Erythroblast (primary cell): ENCODE results near the gene WAS.
"Not testable (repeated sequence)": the region's sequence is repeated elsewhere in the genome, so short reads cannot be mapped to it uniquely, and the experiment has no call there.

Experiments used
- GATA1 ChIP-seq: IDR thresholded peaks from 2 replicates; pipeline ENCODE4 v1.6.1; 2011; ENCODE audit warnings: low read depth, mild to moderate bottlenecking, control low read depth, low read length, moderate library complexity
- POLR2A ChIP-seq: IDR thresholded peaks from 2 replicates; pipeline ENCODE4 v1.6.1; 2011; ENCODE audit warnings: mild to moderate bottlenecking, low read length

DNA sequence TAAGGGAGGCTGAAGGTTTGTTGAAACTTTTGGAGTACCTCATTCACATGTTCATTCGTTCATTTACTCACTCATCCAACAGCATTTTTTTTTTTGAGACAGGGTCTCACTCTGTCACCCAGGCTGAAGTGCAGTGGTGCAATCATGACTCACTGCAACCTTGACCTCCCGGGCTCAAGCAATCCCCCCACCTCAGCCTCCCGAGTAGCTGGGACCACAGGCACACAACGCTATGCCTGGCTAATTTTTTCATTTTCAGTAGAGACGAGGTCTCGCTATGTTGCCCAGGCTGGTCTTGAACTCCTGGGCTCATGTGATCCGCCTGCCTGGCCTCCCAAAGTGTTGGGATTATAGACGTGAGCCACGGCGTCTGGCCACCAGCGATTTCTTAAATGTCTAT, 15.4 kb upstream of the WAS start:
- TF ChIP-seq POLR2A, GATA1: not testable (repeated sequence)
